GM19025 (cell line): ENCODE results near the gene RNASEH1.

Source experiments
- ATAC-seq: cut with Tn5 transposase; IDR thresholded peaks from one replicate; pipeline ENCODE4 v1.9.1; 2021; ENCODE audit warnings: mild to moderate bottlenecking, low read depth, moderate library complexity; ENCODE audit not compliant: unreplicated experiment

RNASEH1 gene, protein sequence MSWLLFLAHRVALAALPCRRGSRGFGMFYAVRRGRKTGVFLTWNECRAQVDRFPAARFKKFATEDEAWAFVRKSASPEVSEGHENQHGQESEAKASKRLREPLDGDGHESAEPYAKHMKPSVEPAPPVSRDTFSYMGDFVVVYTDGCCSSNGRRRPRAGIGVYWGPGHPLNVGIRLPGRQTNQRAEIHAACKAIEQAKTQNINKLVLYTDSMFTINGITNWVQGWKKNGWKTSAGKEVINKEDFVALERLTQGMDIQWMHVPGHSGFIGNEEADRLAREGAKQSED

DNA sequence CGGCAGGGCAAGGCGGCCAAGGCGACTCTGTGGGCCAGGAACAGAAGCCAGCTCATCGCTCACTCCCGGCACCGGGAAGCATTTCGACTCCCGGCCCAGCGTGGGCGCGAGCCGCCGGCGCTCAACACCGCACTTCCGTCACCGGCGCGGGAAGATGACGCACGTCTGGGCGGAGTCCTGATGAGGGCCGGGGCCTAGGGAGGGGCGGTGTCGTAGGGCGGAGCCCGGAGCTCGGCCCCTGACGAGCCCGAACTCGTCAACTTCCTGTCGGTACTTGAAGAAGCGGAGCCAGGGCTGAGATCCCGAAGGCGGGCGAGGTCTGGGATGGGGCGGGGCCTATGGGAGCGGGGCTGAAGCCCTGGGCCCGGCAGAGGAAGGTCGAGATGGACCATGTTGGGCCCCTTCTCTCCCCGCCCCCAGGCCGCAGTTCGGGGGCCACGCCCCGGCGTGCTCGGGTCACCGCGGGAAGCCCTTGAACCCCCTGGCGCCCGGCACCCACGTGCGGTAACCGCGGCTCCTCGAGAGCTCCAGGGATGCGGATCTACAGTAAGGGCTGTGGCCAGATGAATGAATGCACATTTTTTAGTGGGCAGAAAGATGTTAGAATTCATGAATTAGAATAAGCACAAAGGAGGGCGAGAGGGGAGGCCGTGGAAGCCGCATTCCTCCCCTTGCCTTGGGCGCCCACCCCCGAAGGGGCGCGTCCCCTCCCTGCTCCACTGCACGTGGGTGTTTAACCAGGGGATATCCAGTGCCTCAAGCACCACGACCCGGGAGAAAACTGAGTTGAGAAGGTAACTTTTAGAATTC, at the start of gene RNASEH1:
TSS of gene RNASEH1 (minus strand) at position 129 of the 810 bp plus-strand sequence. CDS start at position 56, 73 bp downstream.
- ATAC-seq: peak; percentile 92

DNA sequence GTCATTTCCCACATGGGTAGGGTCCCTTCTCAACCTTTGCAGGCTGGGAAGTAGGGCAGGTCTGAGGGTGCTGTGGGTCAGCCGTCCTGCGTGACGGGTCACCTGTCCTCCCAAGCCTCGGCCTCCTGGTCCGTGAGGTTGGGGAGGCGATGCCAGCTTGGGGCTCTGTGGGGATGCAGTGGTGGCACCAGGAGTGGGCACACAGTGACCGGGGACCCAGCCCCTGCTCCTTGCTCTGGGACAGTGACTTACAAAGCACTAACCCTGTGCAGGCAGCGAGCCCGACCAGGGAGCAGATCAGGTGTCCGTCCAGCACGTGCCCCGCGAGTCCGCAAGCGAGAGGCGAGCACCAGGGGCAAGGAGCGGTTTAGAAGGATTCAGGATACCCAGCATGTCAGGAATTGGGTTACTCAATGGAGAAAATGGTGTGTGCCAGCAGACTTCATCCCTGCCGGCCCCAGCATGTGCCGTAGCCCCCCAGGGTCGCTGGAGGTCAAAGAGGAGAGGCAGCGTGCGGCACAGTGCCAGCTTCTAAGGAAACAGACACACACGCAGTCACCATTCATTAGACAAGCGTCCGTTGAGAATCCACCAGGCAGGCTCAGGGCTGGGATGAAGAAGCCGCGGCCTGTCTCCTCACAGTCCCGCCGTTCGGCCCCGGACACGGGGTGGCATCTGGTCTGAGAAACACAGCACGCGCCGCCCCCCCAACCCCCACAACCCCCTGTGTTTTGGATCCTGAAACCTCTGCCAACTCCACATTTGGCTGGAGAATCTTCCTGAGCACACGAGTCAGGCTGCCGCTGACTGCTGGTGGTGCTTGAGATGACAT, 48.5 kb upstream of the RNASEH1 start:
- no peak for ATAC-seq

DNA sequence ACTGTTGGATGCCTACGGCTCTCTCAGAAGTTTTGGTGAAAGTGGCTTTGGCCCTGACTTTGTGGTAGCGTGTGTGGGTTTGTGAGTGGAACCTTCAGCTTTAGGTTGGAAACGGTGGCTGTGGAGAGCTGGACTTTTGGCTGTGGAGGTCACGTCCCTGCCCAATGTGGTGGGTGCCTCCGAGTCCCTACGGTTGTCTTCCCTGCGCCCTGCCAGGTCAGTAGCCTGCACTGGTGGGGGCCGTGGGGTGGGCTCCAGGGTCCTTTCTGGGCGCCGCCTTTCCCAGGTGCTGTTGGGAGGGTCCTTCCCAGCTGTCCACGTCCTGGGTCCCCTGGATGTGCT, 47.9 kb upstream of the RNASEH1 start:
- no peak for ATAC-seq

DNA sequence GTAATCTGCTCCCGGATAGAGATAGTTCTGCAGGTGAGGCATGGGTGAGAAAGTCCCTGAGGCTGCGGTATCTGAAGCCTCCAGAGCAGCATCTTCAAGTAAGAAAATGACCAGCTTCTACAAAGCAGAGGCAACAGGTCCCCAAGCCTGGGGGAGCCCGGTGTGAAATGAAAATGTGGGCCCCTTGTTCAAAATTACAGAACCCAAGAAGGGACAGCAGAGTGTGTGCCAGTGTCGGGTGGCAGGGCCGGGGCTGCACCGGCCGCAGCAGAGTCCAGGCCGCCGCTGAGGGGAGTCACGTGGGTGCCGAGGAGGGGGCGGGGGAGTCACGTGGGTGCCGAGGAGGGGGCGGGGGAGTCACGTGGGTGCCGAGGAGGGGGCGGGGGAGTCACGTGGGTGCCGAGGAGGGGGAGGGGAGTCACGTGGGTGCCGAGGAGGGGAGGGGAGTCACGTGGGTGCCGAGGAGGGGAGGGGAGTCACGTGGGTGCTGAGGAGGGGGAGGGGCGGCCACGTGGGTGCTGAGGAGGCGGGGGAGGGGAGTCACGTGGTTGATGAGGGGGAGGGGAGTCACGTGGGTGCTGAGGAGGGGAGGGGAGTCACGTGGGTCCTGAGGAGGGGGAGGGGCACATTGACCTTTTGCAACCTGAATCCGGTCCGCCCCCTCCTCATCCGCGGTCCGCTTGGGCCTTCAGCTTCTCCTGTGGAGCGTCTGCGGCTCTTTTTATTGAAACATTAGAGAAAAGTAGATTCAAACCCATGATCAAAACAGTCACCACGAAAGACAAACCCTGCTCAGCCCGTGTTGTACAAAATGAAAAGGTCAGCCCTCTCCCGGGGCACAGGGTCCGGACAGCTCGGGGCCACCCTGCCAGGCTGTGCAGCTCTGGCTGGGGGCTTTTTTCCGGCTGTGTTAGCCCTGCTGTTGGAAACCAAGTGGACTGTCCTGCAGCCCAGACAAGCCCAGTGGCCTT, 47.1 kb upstream of the RNASEH1 start:
- ATAC-seq: no peak

DNA sequence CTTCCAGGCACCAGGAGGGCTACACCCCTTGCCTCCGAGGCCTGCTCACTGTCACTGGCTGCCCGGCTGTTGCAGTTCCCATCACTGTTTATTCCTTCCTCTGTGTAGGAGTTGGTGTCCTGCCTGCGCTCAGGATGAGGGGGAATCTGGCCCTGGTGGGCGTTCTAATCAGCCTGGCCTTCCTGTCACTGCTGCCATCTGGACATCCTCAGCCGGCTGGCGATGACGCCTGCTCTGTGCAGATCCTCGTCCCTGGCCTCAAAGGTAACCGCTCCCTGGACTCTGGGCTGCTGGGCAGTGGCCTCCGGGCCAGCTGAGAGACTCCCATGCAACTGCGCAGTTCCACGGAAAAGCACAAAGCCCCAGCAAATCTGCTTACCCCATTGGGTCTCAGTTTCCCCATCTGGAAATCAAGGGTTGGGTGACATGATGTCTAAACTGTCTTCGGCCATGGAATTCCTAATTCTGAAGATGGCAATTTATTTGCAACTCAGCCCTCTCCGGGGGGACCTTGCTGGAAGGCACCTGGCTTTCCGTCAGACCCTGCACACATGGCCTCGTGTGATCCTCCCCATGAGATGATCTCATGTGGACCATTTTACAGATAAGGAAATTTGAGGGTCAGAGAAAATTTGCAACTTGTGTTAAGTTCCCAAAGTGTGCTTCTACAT, 46.2 kb upstream of the RNASEH1 start:
- ATAC-seq: no peak

DNA sequence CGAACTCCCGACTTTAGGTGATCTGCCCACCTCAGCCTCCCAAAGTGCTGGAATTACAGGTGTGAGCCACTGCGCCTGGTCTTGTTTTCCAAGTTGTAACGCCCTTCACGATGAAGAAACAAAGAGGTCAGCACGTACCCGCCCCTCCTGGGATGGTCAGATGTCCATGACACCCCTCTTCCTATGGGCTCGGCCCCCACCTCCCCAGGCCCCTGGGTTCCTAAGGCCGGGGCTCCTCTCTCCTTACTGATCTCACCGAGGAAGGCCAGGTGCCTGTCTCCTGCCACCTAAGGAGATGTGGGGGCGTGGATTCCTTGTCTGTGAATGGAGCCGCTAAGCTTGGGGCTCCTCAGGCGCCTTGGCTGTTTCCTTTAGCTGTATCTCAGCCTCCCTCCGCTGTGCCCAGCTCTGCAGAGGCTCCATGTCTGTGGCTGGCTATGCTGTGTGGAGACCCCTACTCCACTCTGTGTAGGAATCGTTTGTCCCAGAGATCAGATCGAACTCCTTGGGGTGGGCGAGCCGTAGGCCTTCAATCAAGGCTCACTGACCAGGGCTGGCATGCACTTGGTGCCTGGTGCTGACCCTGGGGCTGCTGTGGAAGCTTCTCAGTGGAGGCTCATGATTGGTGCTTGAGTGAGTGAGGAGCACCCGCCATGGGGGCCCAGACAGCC, 45.5 kb upstream of the RNASEH1 start:
- no peak for ATAC-seq

DNA sequence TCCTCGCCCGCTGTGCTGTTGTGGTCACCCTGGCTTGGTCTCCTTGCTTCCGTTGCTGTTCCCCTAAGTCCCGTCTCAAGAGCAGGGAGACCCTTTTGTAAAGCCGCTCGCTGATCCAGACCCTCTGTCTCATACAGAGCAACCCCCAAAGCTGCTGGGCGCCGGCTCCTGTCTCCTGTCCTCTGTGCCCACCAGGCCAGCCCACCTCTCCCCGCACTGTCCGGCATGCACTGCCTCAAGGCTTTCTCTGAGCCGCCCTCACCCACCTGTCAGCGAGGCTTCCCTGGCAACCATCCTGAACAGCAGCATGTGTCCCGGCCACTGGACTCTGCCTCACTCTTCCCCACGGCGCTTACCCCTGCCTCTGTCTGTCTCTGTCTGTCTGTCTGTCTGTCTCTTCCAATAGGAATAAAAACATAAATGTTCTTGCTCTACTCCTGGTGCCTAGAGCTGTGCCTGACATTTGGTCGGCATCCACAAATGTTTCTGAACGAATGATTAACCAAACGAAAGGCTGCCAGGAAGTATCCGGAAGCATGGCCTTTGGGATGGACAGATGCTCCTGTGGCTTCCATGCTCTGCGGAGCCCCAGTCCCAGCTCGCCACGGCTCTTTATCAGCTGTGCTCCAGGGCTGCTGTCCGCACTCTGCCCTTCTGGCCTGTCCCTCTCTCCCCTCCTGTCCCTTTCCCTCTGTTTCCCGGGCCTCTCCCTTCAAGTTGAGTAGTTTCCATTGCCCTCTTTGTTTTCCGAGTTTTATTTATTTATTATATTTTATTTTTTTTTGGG, 44.6 kb upstream of the RNASEH1 start:
- no peak for ATAC-seq

DNA sequence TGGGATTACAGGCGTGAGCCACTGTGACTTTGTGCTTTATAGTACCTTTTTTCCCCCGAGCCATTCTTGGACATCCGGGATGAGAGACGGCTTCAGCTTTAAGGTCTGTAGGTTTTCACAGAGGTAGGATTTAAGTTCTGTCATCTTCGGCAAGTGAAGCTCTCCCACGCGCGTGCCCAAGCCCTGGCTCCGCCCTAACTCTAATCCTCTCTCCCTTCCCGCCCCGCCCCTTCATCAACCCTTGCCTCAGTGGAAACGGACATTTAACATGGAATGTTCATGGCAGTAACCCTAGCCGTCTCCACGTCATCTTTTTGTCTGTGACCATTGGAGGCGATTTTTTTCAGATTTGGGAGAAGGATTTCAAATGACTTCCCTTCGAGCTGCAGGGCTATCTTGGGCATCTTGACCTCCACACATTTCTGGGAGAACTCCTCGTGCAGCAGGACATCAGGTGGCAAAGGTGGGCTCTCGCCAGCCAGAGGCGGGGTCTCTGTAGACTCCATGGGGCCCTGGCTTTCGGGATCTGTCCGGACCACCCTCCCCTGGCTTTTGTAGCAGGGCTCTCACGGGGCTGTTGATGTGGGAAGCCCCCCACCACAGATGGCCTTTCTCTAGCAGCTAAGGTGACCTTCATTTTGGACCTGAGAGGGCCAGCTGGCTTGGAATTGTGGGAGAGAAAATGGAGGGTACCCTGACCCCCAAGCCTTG, 43.6 kb upstream of the RNASEH1 start:
- no peak for ATAC-seq

DNA sequence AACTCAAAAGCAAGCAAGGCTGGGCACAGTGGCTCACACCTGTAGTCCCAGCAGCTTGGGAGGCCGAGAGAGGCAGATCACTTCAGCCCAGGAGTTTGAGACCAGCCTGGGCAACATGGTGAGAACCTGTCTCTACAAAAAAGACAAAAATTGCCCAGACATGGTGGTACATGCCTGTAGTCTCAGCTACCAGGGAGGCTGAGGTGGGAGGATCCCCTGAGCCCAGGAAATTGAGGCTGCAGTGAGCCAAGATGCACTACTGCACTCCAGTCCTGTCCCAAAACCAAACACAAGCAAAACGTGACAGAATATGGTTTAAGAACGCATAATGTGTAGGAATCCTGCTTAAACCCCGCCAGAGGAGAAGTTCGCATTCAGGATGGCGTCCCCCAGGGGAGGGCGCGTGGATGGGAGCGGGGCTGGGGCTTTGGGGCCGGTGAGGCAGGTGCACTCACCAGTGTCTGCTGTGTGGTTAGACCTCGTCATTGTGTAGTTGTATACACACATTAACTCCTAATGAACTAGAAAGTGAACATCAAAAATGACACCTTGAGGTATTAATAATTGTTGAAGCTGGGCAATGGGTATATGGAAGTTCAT, 42.2 kb upstream of the RNASEH1 start:
- ATAC-seq: no peak

DNA sequence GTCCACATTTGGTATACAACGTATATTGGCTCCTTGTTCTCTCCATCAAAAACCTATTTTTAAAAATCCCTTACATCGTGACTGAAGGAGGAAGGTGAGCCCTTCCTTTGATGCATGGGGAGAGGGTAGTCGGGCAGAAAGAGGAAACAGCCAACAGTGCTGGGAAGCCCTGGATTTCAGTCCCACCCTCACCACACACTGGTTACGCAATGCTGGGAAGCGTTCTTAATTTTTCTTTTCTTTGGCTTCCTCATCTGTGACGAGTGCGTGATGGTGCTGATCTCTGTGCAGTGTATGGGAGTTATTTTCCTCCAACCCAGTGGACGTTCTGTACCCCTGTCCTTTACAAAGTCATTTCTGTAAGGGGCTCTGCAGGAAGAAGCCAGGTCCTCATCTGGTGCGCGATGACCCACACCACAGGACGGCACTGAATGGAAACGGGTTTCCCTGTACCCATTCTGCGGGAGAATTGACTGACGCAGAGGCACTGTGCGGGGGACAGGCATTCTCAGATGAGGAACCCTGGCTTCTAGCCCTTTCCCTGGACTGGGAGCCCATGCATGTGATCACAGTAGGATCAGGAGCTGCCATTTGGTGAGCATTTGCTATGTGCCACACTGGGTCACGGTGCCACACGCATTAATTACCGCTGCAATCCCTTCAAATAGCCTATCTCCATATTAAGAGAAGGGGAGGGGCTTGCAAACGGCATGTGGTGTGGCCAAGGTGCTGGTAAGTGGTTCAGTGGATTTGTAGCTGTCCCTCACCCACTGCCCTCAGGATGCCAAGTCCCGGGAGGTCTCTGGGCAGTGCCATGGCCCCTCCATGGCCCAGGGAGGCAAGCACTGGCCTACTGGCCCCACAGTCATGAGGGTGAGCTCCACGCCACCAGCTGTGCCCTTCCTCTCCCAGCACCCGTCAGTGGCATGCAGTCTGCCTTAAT, 41.0 kb upstream of the RNASEH1 start:
- ATAC-seq: no peak

DNA sequence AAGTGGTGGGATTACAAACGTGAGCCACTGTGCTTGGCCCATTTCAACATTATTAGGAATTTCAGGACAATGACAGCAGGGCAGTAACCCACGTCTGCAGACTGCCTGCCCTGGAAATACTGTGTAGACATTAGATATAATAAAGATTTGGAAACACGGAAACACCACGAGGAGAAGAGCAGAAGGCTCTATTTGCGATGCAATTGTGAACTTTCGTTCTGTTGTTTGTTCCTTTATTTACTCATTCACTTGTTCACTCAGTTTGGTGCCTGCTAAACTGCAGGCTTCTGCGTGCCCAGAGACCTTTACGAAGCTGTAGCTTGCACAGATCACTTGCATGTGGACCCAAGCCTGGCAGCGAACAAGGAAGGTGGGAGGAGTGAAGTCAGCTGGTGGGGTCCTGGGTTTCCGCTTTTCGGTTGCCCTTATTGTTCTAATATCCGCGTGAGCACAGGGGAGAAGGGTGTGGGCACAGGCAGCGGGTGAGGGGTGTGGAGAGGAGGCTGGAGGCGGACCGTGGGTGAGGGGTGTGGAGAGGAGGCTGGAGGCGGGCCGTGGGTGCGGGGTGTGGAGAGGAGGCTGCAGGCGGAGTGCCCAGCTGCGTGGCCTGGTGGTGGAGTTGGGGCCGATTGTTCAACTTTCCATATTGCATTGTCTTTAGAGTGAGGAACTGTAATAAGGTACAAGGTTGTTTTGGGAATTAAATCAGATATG, 40.2 kb upstream of the RNASEH1 start:
- no peak for ATAC-seq

DNA sequence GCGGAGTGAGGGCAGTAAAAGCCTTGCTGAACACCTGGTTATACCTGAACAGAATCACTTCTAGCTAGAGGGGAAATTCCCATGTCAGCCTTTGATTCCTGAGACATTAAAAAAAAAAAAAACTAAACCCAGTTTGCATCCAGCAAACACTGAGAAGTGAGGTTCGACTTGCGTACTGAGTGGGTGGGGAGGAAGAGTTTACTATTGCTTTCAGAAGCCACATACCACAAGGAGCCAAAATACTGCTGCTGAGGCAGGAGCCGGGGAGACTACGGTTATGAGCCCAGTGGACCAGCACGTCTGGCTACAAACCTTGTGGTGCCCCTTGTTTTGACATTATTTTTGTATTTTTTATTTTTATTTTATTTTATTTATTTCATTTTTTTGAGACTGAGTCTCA, 39.4 kb upstream of the RNASEH1 start:
- ATAC-seq: no peak

DNA sequence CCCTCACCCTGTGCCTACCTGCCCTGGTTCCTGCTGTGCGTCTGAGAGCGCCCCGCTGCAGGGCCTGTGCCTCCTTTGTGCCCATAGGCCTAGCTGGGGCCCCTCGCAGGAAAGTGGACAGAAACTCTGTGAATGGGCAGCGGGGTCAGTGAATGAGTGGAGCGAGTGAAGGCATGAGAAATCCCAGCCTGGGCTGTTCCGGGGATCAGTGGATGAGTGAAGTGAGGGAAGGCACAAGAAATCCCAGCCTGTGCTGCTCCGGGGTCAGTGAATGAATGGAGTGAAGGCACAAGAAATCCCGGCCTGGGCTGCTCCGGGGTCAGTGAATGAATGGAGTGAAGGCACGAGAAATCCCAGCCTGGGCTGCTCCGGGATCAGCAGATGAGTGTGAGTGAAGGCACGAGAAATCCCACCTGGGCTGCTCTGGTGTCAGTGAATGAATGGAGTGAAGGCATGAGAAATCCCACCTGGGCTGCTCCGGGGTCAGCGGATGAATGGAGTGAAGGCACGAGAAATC, 38.8 kb upstream of the RNASEH1 start:
- no peak for ATAC-seq

DNA sequence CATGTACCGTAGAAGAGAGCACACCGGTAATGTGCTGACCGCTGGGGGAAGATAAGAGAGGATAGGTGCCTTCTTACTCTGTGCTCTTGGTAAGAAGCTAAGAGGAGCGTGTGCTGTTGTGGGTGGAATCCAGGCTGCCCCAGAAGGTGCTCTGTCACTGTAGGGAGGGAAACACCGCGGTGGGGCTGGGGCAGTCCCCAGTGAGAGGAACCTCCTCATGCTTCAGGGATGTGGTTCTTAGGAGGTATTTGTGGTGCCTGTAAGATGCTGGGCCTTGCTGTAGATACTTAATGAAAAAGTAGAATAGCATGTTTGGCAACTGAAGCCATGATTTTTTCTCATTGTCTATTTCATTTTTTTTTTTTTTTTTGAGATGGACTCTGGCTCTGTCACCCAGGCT, 37.9 kb upstream of the RNASEH1 start:
- ATAC-seq: peak; percentile 80

DNA sequence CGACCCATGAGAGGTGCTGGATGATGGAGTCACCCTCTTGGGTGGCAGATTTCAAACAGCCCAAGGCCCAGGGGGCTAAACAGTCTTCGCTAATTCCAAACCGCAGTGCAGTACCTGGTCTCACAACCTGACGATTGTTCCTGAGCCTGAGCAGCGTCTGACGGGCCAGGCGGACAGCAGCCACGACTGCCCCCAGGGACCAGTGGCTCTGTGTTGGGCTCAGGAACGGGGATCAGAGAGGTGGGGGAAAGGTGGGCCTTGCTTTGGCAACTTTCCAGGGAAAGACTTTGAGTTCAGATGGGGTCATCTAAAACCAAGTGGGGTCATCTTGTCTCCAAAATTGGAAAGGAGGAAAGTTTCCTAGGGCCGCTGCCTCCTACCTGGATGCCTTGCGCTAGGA, 37.3 kb upstream of the RNASEH1 start:
- no peak for ATAC-seq
